Loucy (cell line): ENCODE data around the gene KRTDAP.
A peak's percentile ranks its signal among the peaks of the same experiment; 100 is the strongest.

Source experiments
- H2AFZ ChIP-seq: fragments of 200-600 bp; sonication (generic); 2 replicates; pipeline ENCODE4 v1.6.0; 2016; ENCODE audit warnings: antibody characterized with exemption, mild to moderate bottlenecking, low read length, moderate library complexity
- H3F3A ChIP-seq: fragments of 200-600 bp; 2 replicates; pipeline ENCODE4 v1.6.0; 2016; ENCODE audit warnings: antibody characterized with exemption, low read depth, mild to moderate bottlenecking
- H3K27me3 ChIP-seq: fragments of 200-600 bp; sonication (generic); 2 replicates; pipeline ENCODE4 v1.6.1; 2014; ENCODE audit warnings: low read length, mild to moderate bottlenecking; ENCODE audit not compliant: insufficient read depth, poor library complexity, severe bottlenecking
- H3K36me3 ChIP-seq: fragments of 200-600 bp; sonication (generic); 2 replicates; pipeline ENCODE4 v1.6.1; 2016; ENCODE audit warnings: low read length; ENCODE audit not compliant: insufficient read depth
- H3K4me1 ChIP-seq: fragments of 200-600 bp; sonication (generic); 2 replicates; pipeline ENCODE4 v1.5.1; 2014; ENCODE audit warnings: low read length, mild to moderate bottlenecking; ENCODE audit not compliant: insufficient read depth, poor library complexity, severe bottlenecking
- H3K4me2 ChIP-seq: fragments of 200-600 bp; sonication (generic); 2 replicates; pipeline ENCODE4 v1.6.0; 2014; ENCODE audit warnings: antibody characterized with exemption, low read length, low read depth, mild to moderate bottlenecking; ENCODE audit not compliant: poor library complexity, severe bottlenecking
- H3K4me3 ChIP-seq: fragments of 200-600 bp; sonication (generic); 2 replicates; pipeline ENCODE4 v1.5.1; 2014; ENCODE audit warnings: low read length, mild to moderate bottlenecking, mixed read lengths; ENCODE audit not compliant: poor library complexity, severe bottlenecking
- H3K79me2 ChIP-seq: fragments of 200-600 bp; sonication (generic); 2 replicates; pipeline ENCODE4 v1.6.1; 2014; ENCODE audit warnings: low read length; ENCODE audit not compliant: insufficient read depth
- H3K9ac ChIP-seq: fragments of 200-600 bp; sonication (generic); 2 replicates; pipeline ENCODE4 v1.6.0; 2014; ENCODE audit warnings: mild to moderate bottlenecking, low read depth, low read length, moderate library complexity; ENCODE audit not compliant: poor library complexity, severe bottlenecking
- H3K9me2 ChIP-seq: fragments of 200-600 bp; sonication (generic); replicated peaks from 2 replicates; pipeline ENCODE4 v1.6.1; 2016; ENCODE audit warnings: low read depth, low read length, mixed read lengths
- H3K9me3 ChIP-seq: fragments of 200-600 bp; sonication (generic); 2 replicates; pipeline ENCODE4 v1.6.1; 2014; ENCODE audit warnings: mild to moderate bottlenecking, antibody characterized with exemption, low read length, low read depth; ENCODE audit not compliant: insufficient read depth
- H4K20me1 ChIP-seq: fragments of 200-600 bp; sonication (generic); 2 replicates; pipeline ENCODE4 v1.6.0; 2014; ENCODE audit warnings: antibody characterized with exemption, low read length, mild to moderate bottlenecking; ENCODE audit not compliant: insufficient read depth, poor library complexity, severe bottlenecking
- CTCF ChIP-seq: fragments of 200-600 bp; sonication (generic); conservative IDR thresholded peaks from 2 replicates; pipeline ENCODE4 v1.5.1; 2014; ENCODE audit warnings: mild to moderate bottlenecking, antibody characterized with exemption, low read length
- EZH2phosphoT487 ChIP-seq: fragments of 200-600 bp; IDR thresholded peaks from 2 replicates; pipeline ENCODE4 v1.6.1; 2018; ENCODE audit warnings: antibody characterized with exemption, mild to moderate bottlenecking, moderate library complexity, borderline replicate concordance

KRTDAP gene

GRCh38 chr19:35459414-35460082 is 30.7 kb downstream of the KRTDAP start:
- Histone ChIP-seq H2AFZ (no peak overlapping the region), H3K9me2 (no peaks in the 10 kb centered on the region), H3K4me3 (no peak overlapping the region), H3K79me2 (no peaks in the 10 kb centered on the region), H3F3A (peaks cover 15% of the 10 kb centered on the region), H3K9me3 (no peaks in the 10 kb centered on the region), H3K4me1 (peaks cover 78% of the 10 kb centered on the region), H3K36me3 (no peaks in the 10 kb centered on the region), H3K27me3 (no peaks in the 10 kb centered on the region), H4K20me1 (no peaks in the 10 kb centered on the region), H3K9ac (peak overlapping the region; percentile 12), H3K4me2 (peak overlapping the region; percentile 1)
- TF ChIP-seq CTCF, result no peak
- no peak for TF ChIP-seq EZH2phosphoT487

GRCh38 chr19:35458731-35459391 is 31.4 kb downstream of the KRTDAP start:
- Histone ChIP-seq H3K27me3 (no peaks in the 10 kb centered on the region), H3K36me3 (no peaks in the 10 kb centered on the region), H3F3A (peaks cover 15% of the 10 kb centered on the region), H3K4me1 (peaks cover 73% of the 10 kb centered on the region), H4K20me1 (no peaks in the 10 kb centered on the region), H2AFZ (no peak overlapping the region), H3K9ac (peak overlapping the region; percentile 12), H3K9me3 (no peaks in the 10 kb centered on the region), H3K9me2 (no peaks in the 10 kb centered on the region), H3K79me2 (no peaks in the 10 kb centered on the region), H3K4me2 (peak overlapping the region; percentile 1), H3K4me3 (no peak overlapping the region)
- no peak for TF ChIP-seq EZH2phosphoT487
- TF ChIP-seq CTCF, result no peak

- H3K9me3 ChIP-seq, result no peaks in the 10 kb centered on the region
- peaks cover 66% of the 10 kb centered on the region for H3K4me1 ChIP-seq
- H3K79me2 ChIP-seq, result no peaks in the 10 kb centered on the region
- H3K9ac ChIP-seq, result no peak overlapping the region
- peaks cover 10% of the 10 kb centered on the region for H3F3A ChIP-seq
- no peak overlapping the region for H3K4me3 ChIP-seq
- H3K27me3 ChIP-seq, result no peaks in the 10 kb centered on the region
- no peaks in the 10 kb centered on the region for H3K36me3 ChIP-seq
- no peak overlapping the region for H3K4me2 ChIP-seq
- no peaks in the 10 kb centered on the region for H3K9me2 ChIP-seq
- H4K20me1 ChIP-seq, result no peaks in the 10 kb centered on the region
- no peak overlapping the region for H2AFZ ChIP-seq
- no peak for TF ChIP-seq EZH2phosphoT487
- no peak for TF ChIP-seq CTCF
Measured at GRCh38 chr19:35458192-35458591, 32.1 kb downstream of the KRTDAP start.
